Kidney tubule cell (primary cell): ENCODE measurements around the gene SLC25A5.
A peak's percentile ranks its signal among the peaks of the same experiment; 100 is the strongest.

Experiments
- DNase-seq: peaks from one replicate; pipeline ENCODE4 v3.0.0-alpha.2; 2018; ENCODE audit warnings: low spot score

SLC25A5 gene

GRCh38 chrX:119505945-119506344 is 37.7 kb downstream of the SLC25A5 start:
- DNase-seq, result no peak

- no peak for DNase-seq
Measured at GRCh38 chrX:119507206-119507605, 39.0 kb downstream of the SLC25A5 start.

DNA sequence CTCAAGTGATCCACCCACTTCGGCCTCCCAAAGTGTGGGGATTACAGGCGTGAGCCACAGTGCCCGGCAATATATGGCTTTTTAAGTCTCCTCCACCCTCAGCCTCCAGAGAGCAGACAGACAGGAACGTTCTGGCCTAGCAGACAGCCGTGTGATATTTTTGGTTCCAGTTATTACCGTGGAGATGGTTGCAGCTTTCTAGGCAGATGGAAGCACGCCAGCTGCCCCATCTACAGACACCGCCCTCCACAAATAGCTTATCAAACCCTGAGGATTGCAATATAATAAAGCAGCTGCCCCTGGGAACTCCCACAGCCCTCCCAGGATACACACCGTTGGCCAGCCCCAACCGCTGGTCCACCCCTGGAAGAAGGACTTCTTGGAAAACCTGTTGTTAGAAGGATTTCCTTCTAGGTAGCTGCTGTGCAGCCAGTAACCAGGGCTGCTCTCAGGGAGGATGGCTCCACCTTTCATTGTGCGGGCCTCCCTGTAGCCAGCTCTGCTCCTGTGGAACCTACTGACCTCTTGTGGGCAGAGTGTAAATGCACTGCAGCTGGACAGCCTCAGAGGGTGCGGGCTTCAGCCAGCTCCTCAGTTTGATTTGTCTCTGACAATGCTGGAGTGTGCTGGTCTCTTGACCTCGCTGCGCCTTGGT is 44.0 kb downstream of the SLC25A5 start:
- DNase-seq, result peak; percentile 80

DNA sequence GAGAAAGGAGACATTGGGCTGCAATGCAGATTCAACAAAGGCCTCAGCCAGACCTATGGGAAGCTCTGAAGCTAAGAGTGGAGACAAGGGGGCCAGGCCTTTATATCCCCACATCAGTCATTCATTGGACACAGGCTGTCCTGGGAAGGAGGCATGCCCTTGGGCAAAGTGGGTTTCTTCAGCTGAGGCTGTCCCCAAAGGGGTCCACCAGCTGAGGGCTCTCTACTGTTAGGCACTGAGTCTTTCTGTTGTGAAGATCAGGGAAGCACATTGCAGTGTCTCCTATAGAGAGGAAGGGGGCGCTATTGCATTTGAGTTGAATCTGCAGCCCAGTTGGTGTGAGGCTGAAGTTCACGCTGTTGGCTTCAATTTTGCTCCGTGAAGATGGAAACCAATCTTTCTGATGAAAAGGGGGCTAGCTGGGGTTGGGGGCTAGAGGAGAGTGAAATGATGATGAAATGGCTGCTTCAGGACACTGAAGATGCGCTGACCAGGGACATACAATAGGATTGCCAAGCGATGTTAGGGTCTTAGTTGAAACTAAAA is 48.0 kb downstream of the SLC25A5 start:
- peak; percentile 70 for DNase-seq

- no peak for DNase-seq
Measured at GRCh38 chrX:119518371-119518770, 50.1 kb downstream of the SLC25A5 start.
